ENCODE data around the gene RNF214.

The RNF214 gene

DNA sequence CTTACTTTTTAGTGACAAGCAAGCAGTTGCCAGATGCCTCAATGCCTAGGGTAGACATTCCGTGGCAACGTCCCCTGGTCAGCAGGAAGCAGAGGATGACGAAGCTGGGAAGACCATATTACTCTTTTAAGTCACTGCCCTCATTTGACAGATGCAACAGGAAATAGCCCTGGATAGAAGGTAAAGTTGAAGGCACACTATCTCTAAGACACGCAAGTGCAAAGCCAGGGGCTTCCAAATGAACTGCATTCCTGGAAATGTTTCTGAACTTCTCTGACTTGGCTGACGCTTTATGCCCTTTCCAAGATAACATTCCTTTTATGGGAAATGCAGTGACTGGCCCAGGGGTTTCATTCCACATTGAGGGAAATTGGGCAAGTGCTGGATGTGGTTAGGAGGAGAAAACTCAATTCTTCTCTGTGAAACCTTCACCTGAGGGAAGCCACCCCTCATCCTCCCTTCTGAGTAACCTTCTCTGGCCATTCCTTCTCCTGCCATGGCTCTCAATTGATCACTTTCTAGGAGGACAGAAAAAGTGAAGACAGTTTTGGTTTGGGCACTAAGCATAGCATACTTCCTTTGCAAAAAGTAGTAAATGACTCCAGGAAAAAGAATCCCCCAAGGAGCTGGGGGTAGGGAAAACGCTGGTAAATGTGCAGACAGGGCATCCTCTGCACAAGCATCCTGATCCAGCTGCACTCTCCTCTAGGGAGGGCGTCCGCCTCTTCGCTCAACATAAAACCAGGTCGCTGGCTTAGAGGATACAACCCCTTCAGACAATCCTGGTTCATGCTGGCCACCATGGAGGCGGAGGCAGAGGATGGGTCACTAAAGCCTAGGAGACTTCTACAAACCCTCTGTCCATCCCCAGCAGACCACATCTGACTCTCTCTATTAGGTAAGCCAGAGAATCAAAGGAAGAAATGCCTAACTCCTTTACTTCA is 15.1 kb upstream of the RNF214 start:
- no peak for DNase-seq

DNA sequence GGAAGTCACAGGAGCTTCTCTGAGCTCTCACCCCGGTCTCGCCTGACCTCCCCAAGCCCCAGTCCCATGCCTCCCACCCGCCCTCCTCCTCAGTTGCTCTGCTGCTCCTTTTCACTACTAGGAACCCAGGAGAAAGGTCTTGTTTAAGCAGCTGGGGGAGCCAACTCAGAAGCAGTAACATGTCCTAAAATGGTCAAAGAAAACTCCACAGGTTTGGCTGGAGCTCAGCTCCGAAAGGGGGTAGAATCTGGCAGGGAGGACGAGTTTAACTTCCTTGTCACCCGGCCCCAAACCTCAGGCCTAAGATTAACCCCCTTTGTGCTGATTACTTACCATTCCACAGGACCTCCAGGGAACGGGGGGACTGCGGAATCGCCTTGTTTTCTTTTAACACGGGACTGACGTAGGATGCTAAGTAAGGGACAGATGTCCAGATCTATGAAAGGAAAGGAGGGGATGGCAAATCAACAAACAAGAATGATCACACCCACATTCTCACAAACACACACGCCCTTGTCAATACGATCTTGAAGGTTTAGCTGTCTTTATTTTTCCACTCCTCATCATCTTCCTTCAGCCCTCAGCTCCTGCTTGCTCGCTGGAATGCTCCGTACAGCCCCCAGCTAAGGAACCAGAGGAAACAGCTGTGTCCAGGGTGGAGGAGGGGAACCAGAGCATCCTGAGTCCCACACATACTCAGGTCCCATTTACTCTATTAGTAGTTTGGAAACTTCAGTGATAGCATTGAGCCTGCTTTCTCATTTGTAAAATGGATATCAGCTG is 14.1 kb upstream of the RNF214 start:
- DNase-seq, result no peak

DNA sequence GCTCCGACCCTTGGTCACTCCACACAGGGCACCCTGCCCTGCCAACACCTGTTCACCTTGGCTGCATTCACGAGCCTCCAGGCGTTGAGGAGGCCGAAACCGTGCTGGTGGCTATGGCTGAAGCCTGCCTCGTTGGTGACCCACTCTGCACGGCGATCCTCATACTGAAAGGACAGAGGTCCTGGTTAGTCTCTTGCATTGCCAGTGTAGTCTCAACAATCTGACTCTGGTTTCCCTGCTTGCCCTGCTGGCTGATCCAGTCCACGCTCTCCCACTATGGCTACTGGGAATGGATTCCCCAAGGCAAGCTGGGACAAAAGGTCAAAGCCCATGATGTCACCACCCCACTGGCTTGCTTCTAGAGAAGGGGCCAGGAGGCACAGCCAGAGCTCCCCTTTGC is 13.5 kb upstream of the RNF214 start:
- DNase-seq, result no peak

DNA sequence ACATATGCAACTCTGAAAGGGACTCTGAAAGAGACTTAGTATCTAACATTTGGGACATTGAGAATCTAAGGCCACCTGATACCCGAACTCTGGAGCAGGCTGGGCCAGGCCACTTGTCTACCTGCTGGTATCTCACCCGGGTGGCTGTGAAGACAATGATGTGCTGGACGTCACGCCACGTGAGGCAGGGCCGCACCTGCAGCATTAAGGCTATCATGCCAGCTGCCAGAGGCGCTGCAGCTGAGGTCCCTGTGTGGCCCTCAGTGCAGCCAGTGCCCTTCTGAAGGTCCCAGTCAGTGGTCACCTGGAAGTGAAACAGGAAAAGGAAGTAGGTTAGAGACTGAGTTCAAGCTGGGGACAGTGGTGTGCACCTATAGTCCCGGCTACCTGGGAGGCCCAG is 13.0 kb upstream of the RNF214 start:
- no peak for DNase-seq

DNA sequence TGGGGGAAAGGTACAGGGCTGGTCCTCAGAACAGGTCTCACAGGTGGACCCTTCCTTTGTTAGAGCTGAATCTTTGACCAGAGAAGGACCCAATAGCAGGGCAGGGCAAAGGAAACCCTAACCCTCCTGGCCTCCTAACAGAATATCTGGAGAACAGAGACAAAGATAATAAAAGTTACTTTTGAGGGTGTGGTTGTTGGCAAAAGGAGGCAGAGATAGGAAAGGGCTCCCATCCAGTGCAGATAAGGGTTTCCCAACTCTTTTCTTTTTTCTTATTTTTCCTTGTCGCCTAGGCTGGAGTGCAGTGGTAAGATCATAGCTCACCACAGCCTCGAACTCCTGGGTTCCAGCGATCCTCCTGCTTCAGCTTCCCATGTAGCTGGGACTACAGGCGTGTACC is 12.5 kb upstream of the RNF214 start:
- DNase-seq, result no peak

DNA sequence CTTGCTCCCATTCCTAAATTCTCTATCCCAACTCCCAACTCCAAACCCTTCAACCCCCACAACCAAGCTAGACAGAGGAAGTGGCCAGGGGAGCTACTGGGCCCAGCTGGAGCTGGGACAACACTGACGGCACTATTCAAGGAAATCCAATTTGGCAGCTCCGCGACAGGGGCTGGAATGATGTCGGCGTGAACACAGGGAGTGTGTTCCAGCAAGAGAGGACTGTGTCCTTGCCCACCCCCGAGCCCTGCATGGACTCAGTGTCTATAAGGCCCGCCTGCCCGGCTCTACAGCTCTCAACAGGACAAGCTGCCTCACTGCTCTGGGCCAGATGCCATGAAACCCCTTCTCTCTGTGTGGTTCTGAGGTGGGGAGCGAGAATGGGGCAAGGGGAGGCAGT is 11.9 kb upstream of the RNF214 start:
- DNase-seq, result no peak

DNA sequence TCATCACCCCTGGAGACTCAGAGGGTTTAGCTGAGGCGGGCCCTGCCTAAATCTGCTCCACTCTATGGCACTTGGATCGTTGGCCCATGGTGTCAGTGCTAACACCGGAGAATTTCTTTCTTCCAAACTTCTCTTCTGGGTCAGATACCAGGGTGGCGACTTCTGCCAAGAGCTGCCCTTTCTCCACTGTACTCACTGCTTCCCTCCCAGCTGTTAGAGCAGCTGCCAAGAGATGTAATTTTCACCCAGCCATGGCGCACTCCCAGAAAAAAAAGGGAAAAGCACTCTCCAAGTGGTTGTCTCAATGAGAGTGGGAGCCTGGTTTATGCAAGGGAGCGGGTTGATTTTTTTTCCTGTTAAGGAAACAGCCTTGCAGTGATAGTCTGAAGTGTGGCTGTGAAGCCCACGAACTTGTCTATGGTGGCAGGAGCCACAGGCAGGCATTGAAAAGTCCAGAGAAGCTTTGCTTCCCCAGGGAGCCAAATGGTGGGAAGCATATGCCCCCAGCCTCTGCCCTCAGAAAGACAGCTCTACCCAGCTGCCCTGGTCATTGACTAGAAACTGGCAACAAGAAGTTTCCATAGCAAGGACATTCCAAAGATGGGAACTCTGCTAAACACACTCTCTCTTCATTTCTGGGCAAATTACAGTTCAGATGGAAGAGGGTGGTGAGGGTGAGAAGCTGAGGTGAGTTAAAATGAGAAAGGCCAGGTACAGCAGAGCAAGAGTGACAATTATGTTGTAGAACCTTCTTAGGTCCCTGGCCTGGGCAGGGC is 11.3 kb upstream of the RNF214 start:
- no peak for DNase-seq

DNA sequence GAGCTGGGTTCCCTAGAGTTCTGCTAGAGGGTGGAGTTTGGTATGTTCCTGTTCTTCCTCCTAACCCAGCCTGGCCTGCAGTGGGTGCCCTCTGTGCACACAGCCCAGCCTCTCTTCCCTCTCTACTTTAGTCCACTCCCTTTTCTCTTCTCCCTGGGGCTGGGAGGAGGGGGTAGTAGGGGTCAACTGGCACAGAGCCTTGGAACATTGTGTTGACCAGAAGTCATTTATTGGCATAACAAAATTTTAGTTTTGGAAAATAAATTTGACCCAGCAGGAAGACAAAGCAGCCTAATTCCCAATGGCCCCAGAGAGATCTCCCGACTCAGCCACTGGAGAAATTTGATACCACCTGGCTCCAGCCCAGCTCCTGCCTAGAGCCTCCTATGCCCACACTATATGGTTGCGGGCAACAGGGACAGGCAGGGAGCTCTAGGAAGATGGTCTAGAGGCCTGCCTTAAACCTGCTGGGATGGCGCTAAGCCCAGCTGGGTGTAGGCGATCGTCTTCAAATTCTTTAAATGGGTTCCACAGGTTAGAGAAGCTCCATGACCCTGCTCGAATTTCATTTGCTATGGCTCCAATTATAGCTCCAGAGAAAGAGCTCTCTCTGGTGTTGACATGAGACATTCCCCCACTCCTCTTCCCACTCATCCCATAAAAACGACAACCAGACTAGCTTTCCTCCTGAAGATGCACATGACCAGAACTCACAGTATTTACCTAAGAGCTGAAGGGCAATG is 10.5 kb upstream of the RNF214 start:
- no peak for DNase-seq

DNA sequence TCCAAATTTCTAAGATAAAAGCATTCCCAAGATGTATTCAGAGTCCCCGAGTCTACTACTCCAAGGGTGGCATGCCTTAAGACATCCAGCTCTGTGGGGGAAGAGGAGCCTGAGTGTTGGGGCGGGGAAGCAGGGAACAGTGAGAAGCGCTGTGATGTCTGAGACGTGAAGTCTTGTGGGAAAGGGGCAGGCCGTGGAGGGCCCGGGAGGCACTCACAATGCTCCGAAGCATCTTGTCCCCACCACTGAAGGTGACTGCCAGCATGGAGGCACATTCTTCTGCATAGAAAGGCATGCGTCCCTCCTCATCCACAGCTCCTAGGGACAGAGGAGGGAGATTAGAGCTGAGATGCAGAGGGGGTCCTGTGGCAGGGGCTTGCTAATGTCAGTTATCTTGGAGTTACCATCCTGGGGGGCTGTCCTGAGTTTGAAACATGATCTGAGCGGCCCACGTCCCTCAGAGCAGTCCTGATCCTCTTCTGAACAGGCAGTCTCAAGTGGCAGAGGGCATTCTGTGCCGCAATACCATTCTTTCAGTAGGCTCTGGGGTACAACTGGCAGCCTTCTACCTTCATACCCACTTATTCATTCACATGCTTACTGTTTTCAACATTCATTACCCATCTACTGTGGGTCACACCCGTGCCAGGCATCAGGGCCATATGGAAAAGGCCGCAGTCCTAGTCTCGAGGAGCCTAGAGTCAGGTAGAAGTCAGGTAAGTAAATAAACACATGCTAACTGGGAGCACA is 9.3 kb upstream of the RNF214 start:
- no peak for DNase-seq

DNA sequence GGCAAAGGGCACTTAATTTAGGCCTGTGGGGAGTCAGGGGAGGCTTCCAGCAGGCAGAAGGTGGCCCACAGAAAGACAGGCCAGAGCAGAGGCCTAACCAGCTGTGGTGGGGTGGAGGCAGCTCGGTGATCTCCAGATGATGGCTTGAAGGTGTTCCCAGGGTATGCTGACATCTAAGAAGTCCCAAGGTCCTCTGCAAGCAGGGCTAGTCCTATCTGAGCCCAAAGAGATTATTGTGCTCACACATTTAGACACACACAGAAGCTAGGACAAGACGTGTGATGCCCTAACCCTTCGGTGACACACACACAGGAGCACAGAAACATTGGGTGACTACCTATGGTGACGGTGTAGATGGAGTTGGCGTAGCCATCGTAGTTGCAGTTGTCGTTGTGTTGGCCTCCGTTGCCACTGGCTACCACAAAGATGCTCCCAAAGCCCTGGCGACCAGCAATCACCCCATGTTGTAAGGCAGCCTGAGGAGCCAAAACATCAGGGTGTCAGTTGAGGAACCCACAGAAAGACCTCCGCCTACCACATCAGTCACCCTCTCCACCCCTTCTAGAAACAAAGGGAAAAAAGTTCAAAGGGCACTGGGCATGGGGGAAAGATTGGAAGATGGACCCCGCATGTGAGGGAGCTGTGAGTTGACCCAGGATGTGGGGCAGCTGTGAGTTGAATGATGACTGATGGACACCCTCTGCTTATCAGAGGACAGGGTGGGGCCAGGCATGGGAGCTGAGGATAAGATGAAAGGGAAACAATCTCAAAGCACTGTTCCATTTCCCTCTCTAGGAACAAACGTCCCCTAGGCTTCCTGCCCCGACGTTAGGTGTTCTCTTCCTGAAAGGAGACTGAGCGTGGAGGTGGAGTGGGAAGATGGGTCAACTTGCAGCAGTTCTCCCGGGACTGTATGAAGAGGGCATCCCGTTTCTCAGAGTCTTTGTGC is 8.5 kb upstream of the RNF214 start:
- DNase-seq, result no peak

DNA sequence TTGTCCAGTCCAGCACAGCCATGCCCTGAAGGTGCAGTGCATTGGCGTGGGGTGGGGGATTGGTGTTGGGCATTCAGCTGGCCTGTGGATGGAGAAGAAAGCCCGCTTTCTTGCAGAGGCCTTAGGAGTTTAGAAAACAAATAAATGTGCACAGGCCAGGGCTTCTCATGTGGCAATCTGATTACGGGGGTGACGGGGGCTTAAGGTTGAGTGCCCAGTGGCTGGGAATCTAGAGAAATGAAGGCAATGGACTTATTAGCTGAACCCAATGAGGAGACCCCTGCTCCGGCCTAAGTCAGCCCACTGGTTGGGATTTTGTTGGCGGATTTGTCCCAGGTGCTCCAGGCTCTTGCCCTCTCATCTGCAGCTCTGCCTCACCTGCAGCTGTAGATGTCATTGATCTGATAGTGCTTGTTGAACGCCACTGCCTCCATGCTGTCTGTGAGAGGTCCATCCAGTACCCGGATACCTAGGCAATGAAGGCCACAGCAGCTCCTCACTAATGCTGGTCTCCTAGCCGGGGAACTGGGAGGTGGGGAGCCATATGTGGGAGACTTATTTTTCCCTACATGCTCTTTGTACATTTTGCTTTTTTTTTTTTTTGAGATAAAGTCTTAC is 6.8 kb upstream of the RNF214 start:
- DNase-seq, result no peak

DNA sequence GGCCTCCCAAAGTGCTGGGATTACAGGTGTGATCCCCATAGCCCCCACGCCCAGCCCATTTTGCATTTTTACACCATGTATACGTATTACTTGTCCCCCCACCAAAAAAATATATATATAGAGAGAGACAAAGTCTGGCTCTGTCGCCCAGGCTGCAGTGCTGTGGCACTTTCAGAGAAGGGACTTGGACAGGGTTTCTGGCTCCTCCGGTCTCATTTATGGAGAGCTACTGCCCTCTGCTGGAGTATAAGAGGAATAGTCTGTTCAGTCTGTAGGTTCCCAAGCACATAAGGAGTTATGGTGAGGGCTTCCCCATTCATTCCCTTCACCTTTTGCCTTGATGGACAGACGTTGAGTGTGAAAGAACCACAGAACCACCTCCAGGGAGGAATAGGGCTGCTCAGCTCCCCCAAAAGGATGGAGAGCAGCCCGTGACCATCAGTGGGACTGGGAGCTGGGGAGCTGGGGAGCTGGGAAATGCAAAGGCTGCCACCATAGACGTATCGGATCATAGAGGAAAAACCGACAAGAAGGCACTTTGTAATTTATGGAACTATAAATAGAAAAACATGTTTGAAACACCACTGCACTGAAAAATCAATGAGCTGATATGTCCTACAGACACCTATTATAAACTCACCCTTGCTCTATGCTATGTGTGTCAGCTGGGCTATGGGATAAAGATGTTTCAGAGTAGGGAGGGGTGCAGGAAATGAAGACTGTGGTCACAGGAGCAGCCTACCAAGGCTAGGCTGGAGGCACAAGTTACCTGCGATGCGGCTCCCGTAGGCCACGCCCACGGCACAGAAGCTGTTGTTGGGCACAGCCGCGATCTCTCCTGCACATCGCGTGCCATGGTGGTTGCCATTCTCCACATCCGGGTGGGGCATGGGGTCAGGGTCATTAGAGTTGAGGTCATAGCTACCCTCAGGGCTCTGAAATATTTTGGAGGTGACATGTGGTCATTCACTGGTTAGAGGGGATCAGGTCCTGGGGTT is 5.8 kb upstream of the RNF214 start:
- peak; percentile 73 for DNase-seq

DNA sequence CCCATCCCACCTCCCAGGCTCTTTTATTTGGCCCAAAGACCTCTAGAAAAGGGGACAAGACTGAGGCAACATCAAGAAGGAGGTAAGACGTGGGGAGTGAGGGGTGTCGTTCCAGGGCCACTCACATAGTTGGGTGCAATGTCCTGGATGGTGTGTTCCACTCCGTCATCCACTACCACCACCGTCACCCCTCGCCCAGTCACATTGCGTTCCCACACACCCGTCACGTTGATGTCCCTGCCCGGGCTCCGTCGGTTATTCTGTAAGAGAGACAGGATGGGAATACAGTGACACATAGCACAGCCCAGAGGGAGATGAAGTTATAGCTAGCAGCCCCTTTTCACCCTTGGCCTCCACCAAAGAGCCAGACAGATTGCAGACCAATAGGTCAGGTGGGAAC is 4.4 kb upstream of the RNF214 start:
- no peak for DNase-seq

DNA sequence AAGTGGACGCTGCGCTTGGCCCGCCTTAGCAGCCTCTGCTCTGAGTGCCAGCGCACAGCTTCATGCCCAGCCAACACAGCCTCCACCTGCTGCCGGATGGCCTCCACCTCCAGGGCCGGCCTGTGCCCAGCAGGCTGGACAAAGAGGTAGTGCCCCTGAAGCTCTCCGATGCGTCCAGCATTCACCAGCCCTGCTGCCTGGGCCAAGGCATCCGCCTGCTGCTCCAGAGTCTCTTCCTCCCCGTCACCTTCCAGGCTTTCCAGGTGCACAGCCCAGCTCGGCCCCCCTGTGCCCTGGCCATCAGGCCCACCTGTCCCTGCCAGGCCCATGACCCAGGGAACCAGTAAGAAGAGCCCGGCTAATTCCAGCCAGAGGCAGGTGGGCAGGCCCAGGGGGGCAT is 3.1 kb upstream of the RNF214 start:
- no peak for DNase-seq

DNA sequence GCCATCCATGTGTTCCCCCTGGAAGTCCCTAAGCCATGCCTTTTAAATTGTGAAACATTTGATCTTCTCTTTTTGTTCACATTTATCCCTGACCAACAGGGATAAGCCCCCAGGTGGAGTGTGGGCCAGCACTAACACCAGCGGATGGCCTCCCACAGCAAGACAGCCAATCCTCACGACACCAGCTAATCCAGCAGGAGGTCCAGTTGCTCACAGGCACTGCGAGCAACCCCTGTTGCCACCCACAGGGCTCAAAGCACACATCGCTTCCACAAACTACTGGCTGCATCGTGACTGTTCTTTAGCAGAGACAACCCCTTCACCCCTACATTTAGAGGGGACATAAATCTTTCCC is 2.6 kb upstream of the RNF214 start:
- no peak for DNase-seq

DNA sequence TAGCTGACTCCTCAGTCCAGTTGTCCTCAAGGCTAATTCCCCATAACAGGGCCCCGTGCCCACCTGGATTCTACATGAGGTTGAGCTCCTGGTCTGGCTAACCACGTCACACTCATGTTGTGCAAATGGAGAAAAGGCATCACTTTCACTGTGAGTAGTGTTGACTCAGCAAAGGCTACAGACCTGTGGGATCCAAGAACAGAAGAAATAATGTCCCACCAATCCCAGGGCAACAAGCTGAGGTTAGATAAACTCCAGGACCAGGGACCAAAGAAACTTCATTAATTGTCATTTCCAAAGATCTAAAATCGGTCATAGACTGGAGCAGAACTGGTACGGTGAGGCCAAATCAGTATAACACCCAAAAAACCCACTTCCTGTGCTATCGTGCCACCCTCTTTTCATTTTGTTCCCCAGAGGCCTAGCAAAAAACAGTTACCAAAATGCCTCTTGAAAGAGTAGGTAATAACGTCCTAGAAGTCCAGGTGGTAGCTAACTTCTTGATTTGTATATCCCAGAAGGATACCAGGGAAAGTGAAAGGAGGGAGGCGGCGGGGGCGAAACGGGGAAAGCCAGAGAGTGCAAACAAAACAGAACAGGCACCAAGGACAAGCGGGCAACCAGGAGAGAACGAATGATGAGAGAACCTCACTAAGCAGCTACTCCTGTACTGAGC is 2.0 kb upstream of the RNF214 start:
- peak; percentile 87 for DNase-seq

DNA sequence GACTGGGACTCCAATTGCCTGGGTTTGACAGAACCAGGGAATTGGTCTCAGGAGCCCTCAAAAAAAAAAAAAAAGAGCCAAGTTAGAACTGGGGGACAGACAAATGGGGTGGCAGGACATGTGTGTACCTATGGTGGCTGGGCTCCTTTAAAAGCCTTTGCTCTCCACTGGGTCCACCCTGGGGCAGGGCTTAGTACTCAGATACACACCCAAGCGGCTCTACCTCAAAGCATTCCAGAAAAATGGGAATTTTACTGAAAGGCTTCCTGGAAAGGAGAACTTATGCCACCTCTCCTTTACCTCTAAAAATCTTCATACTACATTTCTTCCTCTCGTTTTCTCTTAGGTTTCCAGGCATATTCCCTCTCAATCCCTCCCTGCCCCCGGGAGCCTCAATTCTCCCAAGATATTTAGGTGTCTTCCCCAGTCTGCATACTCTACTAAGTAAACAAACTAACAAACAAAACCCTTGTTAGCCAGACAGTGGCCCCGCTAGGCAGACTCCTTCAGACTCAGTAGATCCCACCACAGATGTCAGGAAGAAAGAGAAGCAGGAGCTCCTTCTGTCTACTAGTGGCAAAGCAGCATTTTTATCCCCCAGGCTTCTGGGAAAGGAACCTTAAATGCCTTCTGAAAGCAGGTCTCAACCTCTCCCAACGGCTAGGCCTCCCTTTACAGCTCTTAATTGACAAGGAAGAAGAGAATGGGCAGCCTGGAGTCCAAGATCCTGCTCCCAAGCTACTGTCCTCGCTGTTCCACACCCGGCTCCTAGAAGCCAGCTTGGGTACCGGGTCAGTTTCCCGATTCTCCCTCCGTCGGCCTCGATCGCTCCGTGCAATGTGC is 1.3 kb upstream of the RNF214 start:
- DNase-seq, result no peak

DNA sequence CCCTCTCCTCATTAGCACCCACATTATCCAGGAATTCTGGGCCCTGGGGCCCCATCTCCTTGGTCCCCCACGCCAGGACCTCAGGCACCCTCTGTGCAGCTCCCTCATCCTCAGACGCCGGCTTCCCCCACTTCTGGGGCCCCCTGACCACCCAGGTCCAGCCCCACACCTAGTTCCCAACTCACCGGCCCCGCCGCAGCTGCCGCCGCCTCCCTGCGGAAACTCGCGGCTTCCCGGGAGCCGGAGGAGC is 704 bp upstream of the RNF214 start, which contains the start of gene PCSK7:
Gene PCSK7 (minus strand): TSS at position 232 of the 250 bp plus-strand sequence. CDS start 2,229 bp downstream, outside the sequence.
- no peak for DNase-seq

Data from activated CD4-positive, alpha-beta T cell treated with anti-CD3 and anti-CD28 coated beads, Interleukin-2, amount 50 U/mL, for 16 hours (primary cell).